OCI-LY7 (cell line): Measurements from ENCODE around the gene ERN2. TPM values are rescaled to one million over a fixed set of nuclear protein-coding genes. Genes with fewer than 3 reads are reported as not detected.
A peak's percentile ranks its signal among the peaks of the same experiment; 100 is the strongest.

ENCODE experiments used
- BruUV-seq: library from RNA; stranded (reverse); fragments of 400-500 nt; replicated peaks from 2 replicates; lab custom pipeline; 2021; lab: Mats Ljungman, UMichigan
- CTCF ChIA-PET: fragments of 300-600 bp; sonication (Branson Sonifier 250); formaldehyde crosslinking; loops from one replicate; lab custom pipeline; 2022; ENCODE audit warnings: antibody characterized with exemption; ENCODE audit not compliant: unreplicated experiment; lab: Charles Lee
- POLR2A ChIA-PET: fragments of 300-600 bp; sonication (Branson Sonifier 250); formaldehyde crosslinking; loops from one replicate; lab custom pipeline; 2022; ENCODE audit warnings: antibody characterized with exemption; lab: Charles Lee
- DNase-seq: peaks from one replicate; pipeline ENCODE4 v3.0.0-alpha.2; 2015; ENCODE audit warnings: low spot score
- H2AFZ ChIP-seq: fragments of 200-600 bp; sonication (generic), shearing (Covaris generic); 2 replicates; pipeline ENCODE4 v1.6.1; 2014; ENCODE audit warnings: mild to moderate bottlenecking, antibody characterized with exemption, low read length, moderate library complexity
- H3K27ac ChIP-seq: fragments of 200-600 bp; sonication (generic); 2 replicates; pipeline ENCODE4 v1.5.1; 2014; ENCODE audit warnings: mixed run types, low read depth, mild to moderate bottlenecking, moderate library complexity, low read length, inconsistent platforms; ENCODE audit not compliant: poor library complexity, severe bottlenecking
- H3K36me3 ChIP-seq: fragments of 200-600 bp; sonication (generic); 2 replicates; pipeline ENCODE4 v1.6.1; 2014; ENCODE audit warnings: mild to moderate bottlenecking, antibody characterized with exemption, low read length, moderate library complexity, mixed read lengths; ENCODE audit not compliant: insufficient read depth
- H3K4me1 ChIP-seq: fragments of 200-600 bp; sonication (generic); 2 replicates; pipeline ENCODE4 v1.5.1; 2014; ENCODE audit warnings: mild to moderate bottlenecking, low read length; ENCODE audit not compliant: insufficient read depth, poor library complexity, severe bottlenecking
- H3K4me2 ChIP-seq: fragments of 200-600 bp; sonication (generic); 2 replicates; pipeline ENCODE4 v1.6.1; 2014; ENCODE audit warnings: mild to moderate bottlenecking, low read length
- H3K4me3 ChIP-seq: fragments of 200-600 bp; sonication (generic); 2 replicates; pipeline ENCODE4 v1.5.1; 2014; ENCODE audit warnings: mild to moderate bottlenecking, low read depth, low read length; ENCODE audit not compliant: poor library complexity, severe bottlenecking
- H3K79me2 ChIP-seq: fragments of 200-600 bp; sonication (generic); 2 replicates; pipeline ENCODE4 v1.6.1; 2016; ENCODE audit warnings: low read depth, mild to moderate bottlenecking, low read length, moderate library complexity, mixed read lengths; ENCODE audit not compliant: insufficient read depth
- H3K9me2 ChIP-seq: fragments of 200-600 bp; sonication (generic); 2 replicates; pipeline ENCODE4 v1.6.1; 2016; ENCODE audit warnings: mild to moderate bottlenecking, low read length, mixed read lengths; ENCODE audit not compliant: insufficient read depth
- H3K9me3 ChIP-seq: fragments of 200-600 bp; sonication (generic); 2 replicates; pipeline ENCODE4 v1.6.1; 2014; ENCODE audit warnings: mild to moderate bottlenecking, mixed run types, low read length, mixed read lengths
- H4K20me1 ChIP-seq: fragments of 200-600 bp; sonication (generic); 2 replicates; pipeline ENCODE4 v1.6.1; 2014; ENCODE audit warnings: mild to moderate bottlenecking, antibody characterized with exemption, low read length, moderate library complexity, mixed read lengths; ENCODE audit not compliant: insufficient read depth
- EZH2phosphoT487 ChIP-seq: fragments of 200-600 bp; sonication (generic); IDR thresholded peaks from 2 replicates; pipeline ENCODE4 v1.6.1; 2018; ENCODE audit warnings: low read depth, borderline replicate concordance, mild to moderate bottlenecking, mixed run types, antibody characterized with exemption, low read length, moderate library complexity, mixed read lengths
- intact Hi-C: fragments of 100-400 bp; cut with micrococcal nuclease; formaldehyde crosslinking; loops from one replicate; pipeline ENCODE4 v1.10.0; 2022; ENCODE audit not compliant: unreplicated experiment
- total RNA-seq, 2 experiments: library from RNA; depleted of rRNA in 1 of 2; stranded (reverse); fragments of >200 nt in 1 of 2; shearing (Covaris generic) in 1 of 2; gene quantifications; 2 replicates each; pipeline ENCODE4 v1.2.3, GENCODE V29; 2014 to 2022
- TF ChIP-seq, protein P1 (sequence below): fragments of 200-600 bp; sonication (generic); conservative IDR thresholded peaks from 2 replicates; pipeline ENCODE4 v1.5.1; 2014; ENCODE audit warnings: mild to moderate bottlenecking, antibody characterized with exemption, low read length, moderate library complexity, mixed read lengths

Gene ERN2
- total RNA-seq, 2 experiments from 2014 or later = 1.2 to 2.5 TPM

DNA sequence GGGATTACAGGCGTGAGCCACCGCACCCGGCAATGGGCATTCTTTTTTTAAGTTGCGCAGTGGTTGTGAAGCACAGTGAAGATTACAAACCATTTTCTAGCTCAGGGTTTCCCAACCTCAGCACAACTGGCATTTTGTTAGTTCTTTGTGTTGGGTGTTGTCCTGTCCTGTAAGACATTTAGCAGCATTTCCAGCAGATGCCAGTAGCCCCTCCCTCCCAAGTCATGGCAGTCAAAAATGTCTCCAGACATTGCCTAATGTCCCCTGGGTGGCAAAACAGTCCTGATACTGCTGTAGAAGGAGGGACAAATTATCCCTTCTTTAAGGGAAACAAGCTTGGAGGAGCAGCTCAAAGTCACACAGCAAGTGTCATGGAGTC is 18.8 kb downstream of the ERN2 start:
- Histone ChIP-seq H3K79me2 (no peaks in the 10 kb centered on the region), H3K9me2 (no peaks in the 10 kb centered on the region), H3K36me3 (peaks cover 35% of the 10 kb centered on the region), H3K4me3 (peak overlapping the region; percentile 70), H3K9me3 (no peaks in the 10 kb centered on the region), H3K4me1 (peaks cover 12% of the 10 kb centered on the region), H3K4me2 (peak overlapping the region; percentile 72), H3K27ac (peak overlapping the region; percentile 46), H2AFZ (peak overlapping the region; percentile 30; the same call in 1 of the 2 replicates), H4K20me1 (no peaks in the 10 kb centered on the region)
- BruUV-seq = no TSS peak
- ChIA-PET CTCF (no interaction called here), POLR2A (interaction anchor here (1.3 to 1.4 kb wide), 3 partner anchors 8 to 19 kb away, joined by 3 to 5 read pairs (median 4); no protein-coding TSS in a partner anchor)
- intact Hi-C loops = no loop called here
- TF ChIP-seq, protein P1, sequence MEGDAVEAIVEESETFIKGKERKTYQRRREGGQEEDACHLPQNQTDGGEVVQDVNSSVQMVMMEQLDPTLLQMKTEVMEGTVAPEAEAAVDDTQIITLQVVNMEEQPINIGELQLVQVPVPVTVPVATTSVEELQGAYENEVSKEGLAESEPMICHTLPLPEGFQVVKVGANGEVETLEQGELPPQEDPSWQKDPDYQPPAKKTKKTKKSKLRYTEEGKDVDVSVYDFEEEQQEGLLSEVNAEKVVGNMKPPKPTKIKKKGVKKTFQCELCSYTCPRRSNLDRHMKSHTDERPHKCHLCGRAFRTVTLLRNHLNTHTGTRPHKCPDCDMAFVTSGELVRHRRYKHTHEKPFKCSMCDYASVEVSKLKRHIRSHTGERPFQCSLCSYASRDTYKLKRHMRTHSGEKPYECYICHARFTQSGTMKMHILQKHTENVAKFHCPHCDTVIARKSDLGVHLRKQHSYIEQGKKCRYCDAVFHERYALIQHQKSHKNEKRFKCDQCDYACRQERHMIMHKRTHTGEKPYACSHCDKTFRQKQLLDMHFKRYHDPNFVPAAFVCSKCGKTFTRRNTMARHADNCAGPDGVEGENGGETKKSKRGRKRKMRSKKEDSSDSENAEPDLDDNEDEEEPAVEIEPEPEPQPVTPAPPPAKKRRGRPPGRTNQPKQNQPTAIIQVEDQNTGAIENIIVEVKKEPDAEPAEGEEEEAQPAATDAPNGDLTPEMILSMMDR = no peak
- no peak for TF ChIP-seq EZH2phosphoT487
- DNase-seq = no peak

DNA sequence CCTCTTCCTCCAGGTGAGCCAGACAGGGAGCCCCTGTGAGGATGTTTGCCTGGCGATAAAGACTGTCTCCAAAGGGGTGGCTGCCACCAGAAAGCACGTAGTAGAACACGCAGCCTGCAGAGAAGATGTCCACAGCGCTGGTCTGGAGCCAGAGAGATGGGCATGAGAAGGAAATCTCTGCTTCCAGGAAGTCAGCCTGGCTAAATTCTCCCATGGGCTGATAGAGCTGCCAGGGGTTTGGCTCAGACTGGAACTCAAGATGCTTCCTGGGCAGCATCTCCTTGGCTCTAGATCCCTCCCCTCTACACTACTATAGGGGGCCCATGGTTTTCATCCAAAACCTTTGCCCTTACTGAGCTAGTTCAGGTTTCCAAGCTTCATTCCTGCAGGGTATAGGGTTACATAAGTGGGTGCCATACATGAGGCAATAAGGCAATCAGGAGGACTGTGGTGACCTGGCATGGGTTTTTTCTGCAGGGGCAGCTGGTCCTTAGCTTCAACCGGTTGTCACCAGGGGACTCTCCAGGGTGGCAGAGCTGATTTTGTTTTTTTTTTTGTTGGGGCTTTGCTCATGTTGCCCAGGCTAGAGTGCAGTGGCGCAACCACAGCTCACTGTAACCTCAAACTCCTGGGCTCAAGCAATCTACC is 20.7 kb downstream of the ERN2 start:
- H3K27ac ChIP-seq = no peak overlapping the region
- no peak for DNase-seq
- ChIA-PET POLR2A (no interaction called here), CTCF (no interaction called here)
- no peak overlapping the region for H3K4me3 ChIP-seq
- no peak overlapping the region for H3K4me2 ChIP-seq
- no peak overlapping the region for H2AFZ ChIP-seq
- peaks cover 55% of the 10 kb centered on the region for H3K36me3 ChIP-seq
- no peaks in the 10 kb centered on the region for H3K9me3 ChIP-seq
- intact Hi-C loops = no loop called here
- no peaks in the 10 kb centered on the region for H4K20me1 ChIP-seq
- peaks cover 5% of the 10 kb centered on the region for H3K4me1 ChIP-seq
- no peak for TF ChIP-seq EZH2phosphoT487
- TF ChIP-seq, protein P1 = no peak
- no peaks in the 10 kb centered on the region for H3K79me2 ChIP-seq
- no peaks in the 10 kb centered on the region for H3K9me2 ChIP-seq
- BruUV-seq = no TSS peak
